Upper lobe of right lung (tissue), 1 donor: ENCODE results near the gene FRMD4A. TPM values are rescaled to one million over a fixed set of nuclear protein-coding genes. Genes with fewer than 3 reads are reported as not detected.

ENCODE experiments used
- ATAC-seq: fragments of 200-7000 bp; cut with Tn5 transposase; one replicate; pipeline ENCODE4 v1.9.1; 2020; ENCODE audit warnings: mild to moderate bottlenecking, moderate library complexity
- DNase-seq: peaks from one replicate; pipeline ENCODE4 v3.0.0-alpha.2; 2020
- H3K27ac ChIP-seq: fragments of 200-600 bp; one replicate; pipeline ENCODE4 v1.8.0; 2022
- H3K27me3 ChIP-seq: fragments of 200-600 bp; one replicate; pipeline ENCODE4 v1.8.0; 2022; ENCODE audit warnings: mild to moderate bottlenecking
- H3K36me3 ChIP-seq: fragments of 200-600 bp; one replicate; pipeline ENCODE4 v1.8.0; 2022
- H3K4me1 ChIP-seq: fragments of 200-600 bp; one replicate; pipeline ENCODE4 v1.8.0; 2022
- H3K4me3 ChIP-seq: fragments of 200-600 bp; one replicate; pipeline ENCODE4 v1.8.0; 2022; ENCODE audit warnings: mild to moderate bottlenecking
- H3K9me3 ChIP-seq: fragments of 200-600 bp; one replicate; pipeline ENCODE4 v1.8.0; 2022
- CTCF ChIP-seq: fragments of 200-600 bp; IDR thresholded peaks from one replicate; pipeline ENCODE4 v1.8.0; 2022; ENCODE audit warnings: antibody characterized with exemption
- intact Hi-C: fragments of 100-400 bp; cut with DNase I; formaldehyde crosslinking; loops from one replicate; pipeline ENCODE4 v1.11.0; 2022
- total RNA-seq: library from RNA; stranded (reverse); fragmentation: NEBNext Ultra II Directional; extraction: Animal tissue kit (Norgen Biotek cat#: 25700); gene quantifications from one replicate; pipeline ENCODE4 v1.2.1, GENCODE V29; 2021
- donor health status: DM: no; HTN: yes; CAD: no; lungs with severe emphysema.

FRMD4A gene
- total RNA-seq, 1 donor from 2014 or later: 38.3 TPM

DNA sequence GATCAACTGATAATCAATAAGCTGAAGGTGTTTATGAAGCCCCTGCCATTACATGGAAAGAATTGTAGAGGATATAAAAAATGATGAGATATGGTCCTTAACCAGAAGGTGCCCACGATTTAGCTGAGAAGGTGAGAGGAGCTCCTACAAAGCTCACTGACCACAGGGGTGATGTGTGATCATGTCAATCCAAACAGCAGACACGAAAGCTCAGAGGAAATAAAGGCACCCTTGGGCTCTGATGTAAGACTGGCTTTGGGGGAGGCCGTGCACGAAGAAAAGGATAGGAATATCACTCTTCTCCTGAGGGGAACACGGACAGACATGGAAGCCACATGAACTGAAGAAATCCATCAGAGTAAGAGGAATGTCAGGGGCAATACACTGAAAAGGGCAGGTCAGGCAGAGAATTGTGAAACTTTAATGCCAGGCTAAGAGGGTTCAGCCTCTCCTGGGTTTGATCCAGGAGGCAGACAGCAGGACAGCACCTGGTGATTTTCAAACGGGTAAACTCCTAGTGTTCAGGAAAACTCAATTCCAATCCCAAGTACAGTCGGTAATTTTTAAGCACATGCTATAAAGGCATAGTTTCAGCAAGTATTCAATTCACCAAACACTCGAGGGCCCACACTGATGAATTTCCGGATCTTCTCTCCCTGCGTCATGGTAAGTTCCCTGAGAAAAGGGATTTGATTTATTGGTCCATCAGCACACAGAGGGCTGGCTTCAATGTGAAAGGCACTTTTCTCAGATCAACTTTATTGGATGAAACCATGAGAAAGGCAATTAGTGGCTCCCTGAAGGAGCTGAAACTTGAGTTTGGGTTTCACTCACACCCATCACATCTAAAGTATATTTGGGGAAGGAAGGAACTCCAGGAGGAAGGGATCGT, 580.2 kb downstream of the FRMD4A start:
- no peak for DNase-seq
- no peak for TF ChIP-seq CTCF
- Histone ChIP-seq H3K36me3 (no peaks in the 10 kb centered on the region), H3K27ac (no peak overlapping the region), H3K4me3 (no peak overlapping the region), H3K4me1 (no peaks in the 10 kb centered on the region), H3K27me3 (no peaks in the 10 kb centered on the region), H3K9me3 (no peaks in the 10 kb centered on the region)
- no peak for ATAC-seq
- intact Hi-C loops: no loop called here

GRCh38 chr10:13745271-13745670, 585.5 kb downstream of the FRMD4A start:
- intact Hi-C loops: no loop called here
- no peak for TF ChIP-seq CTCF
- Histone ChIP-seq H3K9me3 (no peaks in the 10 kb centered on the region), H3K27me3 (no peaks in the 10 kb centered on the region), H3K4me1 (no peaks in the 10 kb centered on the region), H3K27ac (no peak overlapping the region), H3K4me3 (no peak overlapping the region), H3K36me3 (no peaks in the 10 kb centered on the region)
- DNase-seq (no peak), ATAC-seq (no peak)

- H3K9me3 ChIP-seq: no peaks in the 10 kb centered on the region
- ATAC-seq (no peak), DNase-seq (no peak)
- no peak for TF ChIP-seq CTCF
- H3K4me3 ChIP-seq: no peak overlapping the region
- H3K27ac ChIP-seq: no peak overlapping the region
- intact Hi-C loops: no loop called here
- no peaks in the 10 kb centered on the region for H3K4me1 ChIP-seq
- no peaks in the 10 kb centered on the region for H3K27me3 ChIP-seq
- H3K36me3 ChIP-seq: no peaks in the 10 kb centered on the region
Observed at GRCh38 chr10:13743963-13744362, 586.8 kb downstream of the FRMD4A start.

DNA sequence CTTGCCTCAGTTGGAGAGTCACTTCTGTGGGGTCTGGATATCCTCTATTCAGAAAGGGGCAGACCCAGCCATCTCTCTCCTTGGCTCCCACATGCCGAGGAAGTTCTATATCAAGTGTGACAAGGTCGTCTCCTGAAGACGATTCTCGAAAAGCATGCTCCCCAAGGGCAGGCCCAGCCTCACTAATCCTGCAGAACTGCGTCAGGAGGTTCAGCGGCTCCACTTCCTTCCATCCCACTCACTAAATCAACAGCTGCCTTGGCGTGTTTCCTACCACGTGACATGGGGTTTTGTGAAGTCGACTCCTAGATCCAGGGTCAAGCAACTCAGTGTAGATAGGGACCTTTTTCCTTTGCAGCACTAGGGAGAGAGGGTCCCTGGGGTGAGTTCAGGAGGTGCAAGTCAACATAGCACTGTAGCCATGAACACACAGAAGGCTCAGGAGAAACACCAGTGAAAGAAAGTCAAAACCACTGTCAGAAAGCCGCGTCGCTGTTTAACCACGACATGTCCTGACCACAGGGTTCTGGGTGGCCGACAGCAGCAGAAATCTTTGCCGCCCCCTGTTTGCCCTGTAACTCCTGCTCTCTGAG, 587.5 kb downstream of the FRMD4A start:
- ATAC-seq (peak; percentile 40), DNase-seq (no peak)
- no peak overlapping the region for H3K27ac ChIP-seq
- no peaks in the 10 kb centered on the region for H3K4me1 ChIP-seq
- H3K9me3 ChIP-seq: no peaks in the 10 kb centered on the region
- no peak for TF ChIP-seq CTCF
- intact Hi-C loops: no loop called here
- H3K36me3 ChIP-seq: no peaks in the 10 kb centered on the region
- H3K4me3 ChIP-seq: no peak overlapping the region
- H3K27me3 ChIP-seq: no peaks in the 10 kb centered on the region

DNA sequence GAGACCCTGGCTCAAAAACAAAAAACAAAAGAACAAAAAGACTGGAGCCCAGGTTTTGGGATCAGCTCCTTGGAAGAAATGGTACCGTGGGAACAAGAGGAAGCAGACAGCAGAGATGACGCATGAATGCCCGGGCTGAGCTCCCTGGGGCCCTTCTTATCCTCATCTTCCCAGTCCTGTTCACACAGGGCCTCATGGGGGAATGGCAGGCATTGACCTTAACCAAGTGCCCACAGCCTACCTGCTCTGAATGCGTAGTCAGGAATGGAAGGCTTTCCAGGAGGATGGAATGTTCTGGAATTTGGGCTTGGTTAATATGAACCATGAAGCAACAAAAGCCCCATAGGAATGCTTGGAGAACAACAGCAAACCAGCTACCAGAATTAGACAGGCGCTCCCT, 589.3 kb downstream of the FRMD4A start:
- ATAC-seq: no peak
- no peaks in the 10 kb centered on the region for H3K27me3 ChIP-seq
- no peak for TF ChIP-seq CTCF
- peaks cover 3% of the 10 kb centered on the region for H3K36me3 ChIP-seq
- intact Hi-C loops: no loop called here
- H3K27ac ChIP-seq: no peak overlapping the region
- no peak overlapping the region for H3K4me3 ChIP-seq
- no peaks in the 10 kb centered on the region for H3K9me3 ChIP-seq
- H3K4me1 ChIP-seq: no peaks in the 10 kb centered on the region
- DNase-seq: no peak
